Measurements from ENCODE around the gene ERBB4. TPM values are rescaled to one million over a fixed set of nuclear protein-coding genes. Genes with fewer than 3 reads are reported as not detected.

ERBB4 gene
- total RNA-seq, 3 donors from 2014 or later = 1.6 to 53.1 (median 18.4) TPM

DNA sequence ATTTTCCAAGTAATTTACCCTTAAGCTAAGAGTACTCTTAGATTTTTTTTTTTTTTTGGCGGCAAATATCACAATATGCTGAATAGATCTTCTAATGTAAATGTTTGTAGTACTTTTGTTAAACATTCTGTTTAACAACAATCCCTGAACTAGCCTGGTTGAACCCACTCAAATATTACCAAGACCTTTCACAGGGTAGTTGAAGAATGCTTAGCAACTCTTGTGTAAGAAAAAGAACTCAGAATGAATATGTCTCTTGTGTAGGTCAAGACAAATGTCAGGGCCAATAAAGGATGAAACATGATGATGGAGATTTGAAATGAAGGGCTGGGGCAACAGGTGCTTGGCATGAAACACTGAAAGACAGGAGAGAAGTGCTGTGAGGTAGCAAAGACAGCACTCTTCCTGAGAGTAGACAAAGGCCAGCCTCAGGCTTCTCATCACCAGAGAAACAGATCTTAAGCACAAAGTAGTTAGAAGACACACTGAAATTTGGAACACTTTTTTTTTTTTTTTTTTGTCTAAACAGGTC, 597.3 kb downstream of the ERBB4 start:
- Histone ChIP-seq H3K4me3 (no peak overlapping the region), H3K4me1 (no peaks in the 10 kb centered on the region), H3K36me3 (no peaks in the 10 kb centered on the region), H3K27me3 (no peaks in the 10 kb centered on the region), H3K27ac (no peak overlapping the region), H3K9me3 (no peaks in the 10 kb centered on the region)
- intact Hi-C loops (cut with DNase I; ENCODE audit: low total_unique reads) = no loop called here
- no peak for DNase-seq (ENCODE audit: low spot score in 2 of 2)
- no peak for TF ChIP-seq CTCF (IDR thresholded peaks at IDR 0.05)
- TF ChIP-seq POLR2AphosphoS5 (IDR thresholded peaks at IDR 0.05) = no peak
- TF ChIP-seq POLR2A (IDR thresholded peaks at IDR 0.05) = no peak

- DNase-seq (ENCODE audit: low spot score in 2 of 2) = no peak
- intact Hi-C loops (cut with DNase I; ENCODE audit: low total_unique reads) = no loop called here
- Histone ChIP-seq H3K4me3 (no peak overlapping the region), H3K36me3 (no peaks in the 10 kb centered on the region), H3K9me3 (no peaks in the 10 kb centered on the region), H3K27ac (no peak overlapping the region), H3K27me3 (no peaks in the 10 kb centered on the region), H3K4me1 (no peaks in the 10 kb centered on the region)
- TF ChIP-seq CTCF (IDR thresholded peaks at IDR 0.05) (no peak), POLR2AphosphoS5 (IDR thresholded peaks at IDR 0.05) (no peak), POLR2A (IDR thresholded peaks at IDR 0.05) (no peak)
Observed at GRCh38 chr2:211939177-211939576, 599.4 kb downstream of the ERBB4 start.

DNA sequence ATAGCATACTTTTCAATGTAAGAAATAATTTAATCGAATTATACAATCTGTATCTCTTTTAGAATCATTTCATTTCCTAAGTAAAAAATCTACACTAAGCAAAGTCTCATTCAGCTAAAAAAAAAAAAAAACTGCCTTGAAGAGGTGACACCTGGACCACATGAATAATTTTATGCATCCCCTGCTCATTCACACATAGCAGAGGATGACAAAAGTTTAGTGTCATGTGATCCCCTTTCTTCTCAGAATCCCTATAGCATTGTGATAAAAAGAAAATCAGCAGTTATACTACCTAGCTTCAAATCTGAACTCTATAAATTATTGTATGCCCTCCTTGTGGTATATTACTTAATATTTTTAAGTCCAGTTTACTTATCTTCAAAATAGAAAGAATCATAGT, 603.8 kb downstream of the ERBB4 start:
- no peak for DNase-seq (ENCODE audit: low spot score in 2 of 2)
- Histone ChIP-seq H3K9me3 (no peaks in the 10 kb centered on the region), H3K36me3 (no peaks in the 10 kb centered on the region), H3K27ac (no peak overlapping the region), H3K4me1 (no peaks in the 10 kb centered on the region), H3K4me3 (no peak overlapping the region), H3K27me3 (no peaks in the 10 kb centered on the region)
- TF ChIP-seq CTCF (IDR thresholded peaks at IDR 0.05) = no peak
- TF ChIP-seq POLR2AphosphoS5 (IDR thresholded peaks at IDR 0.05) = no peak
- TF ChIP-seq POLR2A (IDR thresholded peaks at IDR 0.05) = no peak
- intact Hi-C loops (cut with DNase I; ENCODE audit: low total_unique reads) = no loop called here

- no peak overlapping the region for H3K4me3 ChIP-seq
- no peaks in the 10 kb centered on the region for H3K36me3 ChIP-seq
- H3K9me3 ChIP-seq = no peaks in the 10 kb centered on the region
- TF ChIP-seq CTCF (IDR thresholded peaks at IDR 0.05) (no peak), POLR2AphosphoS5 (IDR thresholded peaks at IDR 0.05) (no peak), POLR2A (IDR thresholded peaks at IDR 0.05) (no peak)
- intact Hi-C loops (cut with DNase I; ENCODE audit: low total_unique reads) = no loop called here
- H3K27ac ChIP-seq = no peak overlapping the region
- DNase-seq (ENCODE audit: low spot score in 2 of 2) = no peak
- H3K27me3 ChIP-seq = no peaks in the 10 kb centered on the region
- H3K4me1 ChIP-seq = no peaks in the 10 kb centered on the region
Observed at GRCh38 chr2:211931314-211931713, 607.3 kb downstream of the ERBB4 start.

DNA sequence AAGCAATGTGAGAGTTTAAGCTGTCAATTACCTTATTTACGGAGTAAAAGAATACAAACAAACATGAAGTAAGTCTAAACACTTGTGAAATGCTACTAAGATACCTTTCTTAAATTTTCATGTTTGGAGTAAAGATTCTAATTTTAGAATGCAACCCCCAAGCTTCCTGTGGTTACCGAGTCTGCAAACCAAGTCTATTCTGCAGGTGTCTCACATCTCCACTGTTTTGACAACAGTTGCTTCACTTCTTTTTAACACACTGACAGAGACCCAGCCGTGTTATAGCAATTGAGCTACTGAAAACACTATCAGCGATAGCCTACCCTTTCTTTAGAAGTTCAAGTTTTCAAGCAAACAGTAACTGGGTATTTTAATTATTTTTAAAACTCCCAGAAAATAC, 608.3 kb downstream of the ERBB4 start:
- no peak overlapping the region for H3K27ac ChIP-seq
- DNase-seq (ENCODE audit: low spot score in 2 of 2) = no peak
- no peaks in the 10 kb centered on the region for H3K4me1 ChIP-seq
- no peak overlapping the region for H3K4me3 ChIP-seq
- no peaks in the 10 kb centered on the region for H3K9me3 ChIP-seq
- intact Hi-C loops (cut with DNase I; ENCODE audit: low total_unique reads) = no loop called here
- TF ChIP-seq CTCF (IDR thresholded peaks at IDR 0.05) = no peak
- H3K27me3 ChIP-seq = no peaks in the 10 kb centered on the region
- no peaks in the 10 kb centered on the region for H3K36me3 ChIP-seq

Data from breast epithelium (tissue), 4 donors.